ENCODE results near the gene SH3BP2.
A peak's percentile ranks its signal among the peaks of the same experiment; 100 is the strongest.
"Not testable (repeated sequence)": the region's sequence is repeated elsewhere in the genome, so short reads cannot be mapped to it uniquely, and the experiment has no call there.

Gene SH3BP2

GRCh38 chr4:2762486-2763370, 30.2 kb upstream of the SH3BP2 start:
- DNase-seq: not testable (repeated sequence)

GRCh38 chr4:2763511-2763967, 29.3 kb upstream of the SH3BP2 start:
- no peak for DNase-seq

- DNase-seq: no peak
Observed at GRCh38 chr4:2765832-2766526, 26.9 kb upstream of the SH3BP2 start.

- DNase-seq: no peak
Observed at GRCh38 chr4:2767046-2767704, 25.7 kb upstream of the SH3BP2 start.

GRCh38 chr4:2767705-2768074, 25.2 kb upstream of the SH3BP2 start:
- DNase-seq: no peak

GRCh38 chr4:2768124-2768523, 24.8 kb upstream of the SH3BP2 start:
- DNase-seq: no peak

- DNase-seq: no peak
Observed at GRCh38 chr4:2768921-2769336, 24.0 kb upstream of the SH3BP2 start.

- no peak for DNase-seq
Observed at GRCh38 chr4:2771264-2771663, 21.6 kb upstream of the SH3BP2 start.

- DNase-seq: not testable (repeated sequence)
Observed at GRCh38 chr4:2780643-2781042, 12.2 kb upstream of the SH3BP2 start.

- no peak for DNase-seq
Observed at GRCh38 chr4:2781911-2782310, 11.0 kb upstream of the SH3BP2 start.

GRCh38 chr4:2783790-2784189, 9.1 kb upstream of the SH3BP2 start:
- DNase-seq: no peak

- DNase-seq: no peak
Observed at GRCh38 chr4:2785613-2786012, 7.3 kb upstream of the SH3BP2 start.

- no peak for DNase-seq
Observed at GRCh38 chr4:2786152-2786671, 6.7 kb upstream of the SH3BP2 start.

GRCh38 chr4:2786794-2787229, 6.1 kb upstream of the SH3BP2 start:
- no peak for DNase-seq

GRCh38 chr4:2787230-2788100, 5.4 kb upstream of the SH3BP2 start:
- DNase-seq: peak in 4 of 14 donors; percentile 11 to 75 (median 54)

GRCh38 chr4:2788101-2788500, 4.8 kb upstream of the SH3BP2 start:
- no peak for DNase-seq

- peak in 6 of 14 donors; percentile 11 to 76 (median 50) for DNase-seq
Observed at GRCh38 chr4:2788532-2789103, 4.3 kb upstream of the SH3BP2 start.

GRCh38 chr4:2789351-2789750, 3.5 kb upstream of the SH3BP2 start:
- no peak for DNase-seq

GRCh38 chr4:2789793-2790582, 2.9 kb upstream of the SH3BP2 start:
- DNase-seq: no peak

Measured in C1 segment of cervical spinal cord (tissue), 14 donors.